Hepatocyte (in vitro differentiated cells): Measurements from ENCODE around the gene ARMC10. TPM values are rescaled to one million over a fixed set of nuclear protein-coding genes. Genes with fewer than 3 reads are reported as not detected.

Experiments used
- DNase-seq: peaks from one replicate; pipeline ENCODE4 v3.0.0-alpha.2; 2016; ENCODE audit warnings: low spot score
- H2AFZ ChIP-seq: fragments of 200-600 bp; sonication (generic); 2 replicates; pipeline ENCODE4 v1.6.0; 2016; ENCODE audit warnings: antibody characterized with exemption, mild to moderate bottlenecking
- H3K27ac ChIP-seq: fragments of 200-600 bp; sonication (generic); 2 replicates; pipeline ENCODE4 v1.5.1; 2016; ENCODE audit warnings: mild to moderate bottlenecking
- H3K27me3 ChIP-seq: fragments of 200-600 bp; sonication (generic); 2 replicates; pipeline ENCODE4 v1.6.1; 2016
- H3K36me3 ChIP-seq: fragments of 200-600 bp; sonication (generic); replicated peaks from 2 replicates; pipeline ENCODE4 v1.5.1; 2016; ENCODE audit warnings: low read depth; ENCODE audit not compliant: insufficient read depth
- H3K4me1 ChIP-seq: fragments of 200-600 bp; sonication (generic); 2 replicates; pipeline ENCODE4 v1.5.1; 2016; ENCODE audit warnings: mild to moderate bottlenecking, moderate library complexity; ENCODE audit not compliant: insufficient read depth
- H3K4me2 ChIP-seq: fragments of 200-600 bp; sonication (generic); 2 replicates; pipeline ENCODE4 v1.6.0; 2016
- H3K4me3 ChIP-seq: fragments of 200-600 bp; sonication (generic); 2 replicates; pipeline ENCODE4 v1.5.1; 2016; ENCODE audit warnings: mild to moderate bottlenecking
- H3K79me2 ChIP-seq: fragments of 200-600 bp; sonication (generic); 2 replicates; pipeline ENCODE4 v1.6.0; 2017; ENCODE audit warnings: mild to moderate bottlenecking
- H3K9me2 ChIP-seq: fragments of 200-600 bp; sonication (generic); replicated peaks from 2 replicates; pipeline ENCODE4 v1.6.0; 2017; ENCODE audit warnings: mild to moderate bottlenecking; ENCODE audit not compliant: insufficient read depth
- H3K9me3 ChIP-seq: fragments of 200-600 bp; sonication (generic); 2 replicates; pipeline ENCODE4 v1.5.1; 2016; ENCODE audit warnings: low read depth, mild to moderate bottlenecking
- H4K20me1 ChIP-seq: fragments of 200-600 bp; sonication (generic); 2 replicates; pipeline ENCODE4 v1.6.0; 2016; ENCODE audit warnings: mild to moderate bottlenecking; ENCODE audit not compliant: insufficient read depth, poor library complexity, severe bottlenecking
- EZH2 ChIP-seq: fragments of 200-600 bp; sonication (generic); IDR thresholded peaks from 2 replicates; pipeline ENCODE4 v1.6.1; 2016; ENCODE audit warnings: antibody characterized with exemption, mild to moderate bottlenecking, borderline replicate concordance
- EZH2phosphoT487 ChIP-seq: fragments of 200-600 bp; sonication (generic); IDR thresholded peaks from one replicate; pipeline ENCODE4 v1.6.1; 2018; ENCODE audit warnings: antibody characterized with exemption, mild to moderate bottlenecking, low read depth, moderate library complexity; ENCODE audit not compliant: unreplicated experiment, severe bottlenecking
- WGBS: methylation state at CpG from one replicate; pipeline ENCODE4 v1.1.6; 2016; ENCODE audit warnings: low lambda C conversion rate; ENCODE audit errors: missing lambda C conversion rate; 5-methylcytosine and 5-hydroxymethylcytosine counted together
- polyA plus RNA-seq: library from polyadenylated mRNA; unstranded; fragments of >200 nt; fragmentation: Nextera tagmentation; extraction: Ambion mirVana; gene quantifications from 2 replicates; pipeline ENCODE4 v1.2.1, GENCODE V29; 2016
- total RNA-seq: library from RNA; depleted of rRNA; stranded (reverse); fragments of >200 nt; gene quantifications from 2 replicates; pipeline ENCODE4 v1.2.3, GENCODE V29; 2014
- TF ChIP-seq, protein P1 (sequence below): fragments of 200-600 bp; sonication (generic); IDR thresholded peaks from 2 replicates; pipeline ENCODE4 v1.5.1; 2016; ENCODE audit warnings: antibody characterized with exemption, mild to moderate bottlenecking; ENCODE audit not compliant: poor library complexity

Gene ARMC10
- total and polyA plus RNA-seq, 2 experiments from 2014 or later = 27.2 to 33.5 TPM

DNA sequence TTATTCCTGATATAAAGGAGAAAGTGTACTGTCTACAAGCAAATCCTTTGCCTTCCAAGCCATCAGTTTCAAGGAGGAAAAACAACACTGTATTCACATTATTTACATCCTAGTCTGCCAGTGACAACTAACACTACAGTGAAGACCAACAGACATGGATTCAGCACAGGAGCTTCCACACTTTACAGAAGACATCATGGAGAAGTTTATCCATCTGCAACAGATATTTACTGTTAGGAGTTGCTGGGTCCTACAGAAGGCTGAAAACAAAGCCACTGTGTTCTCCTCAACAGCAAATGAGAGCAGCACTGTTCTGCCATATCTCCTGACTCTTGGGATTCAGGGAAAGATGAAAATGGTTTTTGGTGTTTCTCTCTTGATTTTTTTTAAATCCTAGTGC lies 42.1 kb downstream of the ARMC10 start:
- Histone ChIP-seq H3K79me2 (no peaks in the 10 kb centered on the region), H3K4me1 (no peaks in the 10 kb centered on the region), H4K20me1 (no peaks in the 10 kb centered on the region), H3K4me3 (no peak overlapping the region), H3K27ac (no peak overlapping the region), H3K27me3 (no peaks in the 10 kb centered on the region), H3K9me3 (no peaks in the 10 kb centered on the region), H3K36me3 (no peaks in the 10 kb centered on the region), H2AFZ (no peak overlapping the region), H3K4me2 (no peak overlapping the region), H3K9me2 (no peaks in the 10 kb centered on the region)
- DNase-seq = no peak
- TF ChIP-seq EZH2 (no peak), EZH2phosphoT487 (no peak)
- TF ChIP-seq, protein P1, sequence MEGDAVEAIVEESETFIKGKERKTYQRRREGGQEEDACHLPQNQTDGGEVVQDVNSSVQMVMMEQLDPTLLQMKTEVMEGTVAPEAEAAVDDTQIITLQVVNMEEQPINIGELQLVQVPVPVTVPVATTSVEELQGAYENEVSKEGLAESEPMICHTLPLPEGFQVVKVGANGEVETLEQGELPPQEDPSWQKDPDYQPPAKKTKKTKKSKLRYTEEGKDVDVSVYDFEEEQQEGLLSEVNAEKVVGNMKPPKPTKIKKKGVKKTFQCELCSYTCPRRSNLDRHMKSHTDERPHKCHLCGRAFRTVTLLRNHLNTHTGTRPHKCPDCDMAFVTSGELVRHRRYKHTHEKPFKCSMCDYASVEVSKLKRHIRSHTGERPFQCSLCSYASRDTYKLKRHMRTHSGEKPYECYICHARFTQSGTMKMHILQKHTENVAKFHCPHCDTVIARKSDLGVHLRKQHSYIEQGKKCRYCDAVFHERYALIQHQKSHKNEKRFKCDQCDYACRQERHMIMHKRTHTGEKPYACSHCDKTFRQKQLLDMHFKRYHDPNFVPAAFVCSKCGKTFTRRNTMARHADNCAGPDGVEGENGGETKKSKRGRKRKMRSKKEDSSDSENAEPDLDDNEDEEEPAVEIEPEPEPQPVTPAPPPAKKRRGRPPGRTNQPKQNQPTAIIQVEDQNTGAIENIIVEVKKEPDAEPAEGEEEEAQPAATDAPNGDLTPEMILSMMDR = no peak

DNA sequence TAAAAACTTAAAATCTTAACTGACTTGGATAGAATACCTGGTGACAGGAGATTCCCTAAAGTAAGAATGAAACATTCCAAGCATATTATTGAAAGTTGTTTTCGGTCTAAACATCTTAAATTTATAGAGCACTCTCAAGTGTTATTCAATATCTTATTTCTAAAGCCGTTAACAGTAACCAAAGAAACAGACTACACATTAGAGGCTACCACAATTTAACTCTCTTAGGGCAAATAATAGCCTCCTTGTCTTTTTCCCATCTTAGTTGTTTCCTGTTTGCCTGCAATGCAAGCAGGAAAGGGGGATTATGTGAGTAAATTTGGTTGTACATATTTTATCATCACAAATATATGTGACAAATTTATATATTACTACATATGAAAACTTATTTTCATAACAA lies 42.5 kb downstream of the ARMC10 start:
- Histone ChIP-seq H3K9me3 (no peaks in the 10 kb centered on the region), H3K27me3 (no peaks in the 10 kb centered on the region), H4K20me1 (no peaks in the 10 kb centered on the region), H3K4me3 (no peak overlapping the region), H3K79me2 (no peaks in the 10 kb centered on the region), H3K27ac (no peak overlapping the region), H3K4me1 (no peaks in the 10 kb centered on the region), H2AFZ (no peak overlapping the region), H3K9me2 (no peaks in the 10 kb centered on the region), H3K4me2 (no peak overlapping the region), H3K36me3 (no peaks in the 10 kb centered on the region)
- no peak for DNase-seq
- 68% methylated on average over 2 of the region's 2 CpGs for WGBS
- TF ChIP-seq EZH2 = no peak
- TF ChIP-seq EZH2phosphoT487 = no peak
- TF ChIP-seq, protein P1 = no peak

DNA sequence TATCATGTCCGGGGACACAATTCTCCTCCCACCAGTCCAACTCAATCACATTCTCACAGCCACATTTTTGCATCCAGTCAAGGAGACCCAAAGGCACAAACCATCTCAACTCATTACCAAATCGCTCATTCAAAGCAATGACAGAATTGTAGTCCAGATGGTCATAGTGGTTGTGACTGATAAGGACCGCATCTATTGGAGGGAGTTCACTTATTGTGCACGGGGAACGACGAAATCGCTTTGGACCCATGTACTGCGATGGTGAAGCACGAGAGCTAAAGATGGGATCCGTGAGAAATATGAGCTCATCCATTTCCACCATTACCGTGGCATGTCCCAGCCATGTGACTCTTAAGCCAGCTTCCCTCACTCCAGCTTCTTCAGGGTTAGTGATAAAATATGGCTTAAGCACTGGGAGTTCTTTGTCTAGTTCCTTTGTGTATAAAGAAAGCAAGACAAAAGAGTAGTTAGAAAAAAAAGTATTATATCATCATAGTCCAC lies 44.9 kb downstream of the ARMC10 start:
- Histone ChIP-seq H3K4me3 (no peak overlapping the region), H3K27ac (no peak overlapping the region), H3K27me3 (no peaks in the 10 kb centered on the region), H3K4me2 (no peak overlapping the region), H2AFZ (no peak overlapping the region), H3K9me3 (no peaks in the 10 kb centered on the region), H4K20me1 (no peaks in the 10 kb centered on the region), H3K9me2 (no peaks in the 10 kb centered on the region), H3K36me3 (no peaks in the 10 kb centered on the region), H3K79me2 (peaks cover 2% of the 10 kb centered on the region), H3K4me1 (no peaks in the 10 kb centered on the region)
- no peak for DNase-seq
- no peak for TF ChIP-seq EZH2phosphoT487
- TF ChIP-seq EZH2 = no peak
- TF ChIP-seq, protein P1 = no peak
- 97% methylated on average over 11 of the region's 11 CpGs for WGBS

DNA sequence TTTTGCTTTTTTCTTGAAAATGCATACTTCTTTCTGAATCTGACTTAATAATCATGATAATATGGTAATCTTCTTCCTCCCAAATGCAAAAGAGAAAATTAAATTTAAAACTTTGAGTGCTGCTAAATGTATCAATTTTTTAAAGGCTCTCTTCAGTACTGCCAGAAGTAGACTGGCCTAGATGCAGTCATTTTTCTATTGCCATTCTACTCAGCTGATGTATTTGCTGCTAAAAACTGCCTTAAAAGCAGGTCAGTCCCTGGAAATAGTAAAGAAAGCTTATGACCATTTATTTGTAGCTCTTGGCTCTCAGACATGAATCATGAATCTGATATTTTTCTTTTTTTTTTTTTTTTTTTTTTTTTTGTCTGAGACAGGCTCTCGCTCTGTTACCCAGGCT lies 45.4 kb downstream of the ARMC10 start:
- H3K4me3 ChIP-seq = no peak overlapping the region
- no peak overlapping the region for H3K27ac ChIP-seq
- no peaks in the 10 kb centered on the region for H3K4me1 ChIP-seq
- no peaks in the 10 kb centered on the region for H3K36me3 ChIP-seq
- DNase-seq = no peak
- no peaks in the 10 kb centered on the region for H4K20me1 ChIP-seq
- H3K9me3 ChIP-seq = no peaks in the 10 kb centered on the region
- no peaks in the 10 kb centered on the region for H3K27me3 ChIP-seq
- H3K9me2 ChIP-seq = no peaks in the 10 kb centered on the region
- 100% methylated on average over 1 of the region's 1 CpG for WGBS
- H2AFZ ChIP-seq = no peak overlapping the region
- TF ChIP-seq, protein P1 = no peak
- peaks cover 2% of the 10 kb centered on the region for H3K79me2 ChIP-seq
- H3K4me2 ChIP-seq = no peak overlapping the region
